Thoracic aorta (tissue), 2 donors: ENCODE measurements around the gene RGS11. TPM values are rescaled to one million over a fixed set of nuclear protein-coding genes. Genes with fewer than 3 reads are reported as not detected.

Experiments
- ATAC-seq: fragments of 150-250 bp; one replicate; pipeline ENCODE4 v1.8.0; 2017; ENCODE audit warnings: low read depth; ENCODE audit not compliant: insufficient number of reproducible peaks, low FRiP score
- DNase-seq: peaks from one replicate; pipeline ENCODE4 v3.0.0-alpha.2; 2020; ENCODE audit warnings: low spot score
- H3K27ac ChIP-seq, 2 donors: fragments of 200-600 bp; sonication (generic); 1 replicate in 1 of 2; 2 replicates in 1 of 2; pipeline ENCODE4 v1.5.1; 2016; ENCODE audit warnings: mild to moderate bottlenecking in 2 of 2, moderate library complexity in 2 of 2
- H3K27me3 ChIP-seq: fragments of 200-600 bp; sonication (generic); replicated peaks from 2 replicates; pipeline ENCODE4 v1.6.0; 2016; ENCODE audit warnings: mild to moderate bottlenecking; ENCODE audit not compliant: insufficient read depth
- H3K36me3 ChIP-seq: fragments of 200-600 bp; sonication (generic); one replicate; pipeline ENCODE4 v1.5.1; 2016
- H3K4me1 ChIP-seq, 2 donors: fragments of 200-600 bp; sonication (generic); 1 replicate in 1 of 2; 2 replicates in 1 of 2; pipeline versions ENCODE4 v1.5.1 to v1.6.0; 2016; ENCODE audit warnings: low read depth in 2 of 2, mild to moderate bottlenecking in 1 of 2; ENCODE audit not compliant: control insufficient read depth in 1 of 2
- H3K4me3 ChIP-seq: fragments of 200-600 bp; sonication (generic); 2 replicates; pipeline ENCODE4 v1.5.1; 2016; ENCODE audit warnings: mild to moderate bottlenecking
- H3K9me3 ChIP-seq: fragments of 200-600 bp; sonication (generic); 2 replicates; pipeline ENCODE4 v1.5.1; 2016
- CTCF ChIP-seq: fragments of 200-600 bp; sonication (generic); IDR thresholded peaks from one replicate; pipeline ENCODE4 v1.5.1; 2019; ENCODE audit warnings: antibody characterized with exemption
- total RNA-seq, 2 donors: library from RNA; depleted of rRNA; stranded (reverse); fragments of >200 nt; gene quantifications; one replicate each; pipeline versions ENCODE4 v1.1.0 to v1.2.3, GENCODE V29; 2016

Gene RGS11
- total RNA-seq, 2 donors from 2014 or later: 16.8 to 19.4 TPM

DNA sequence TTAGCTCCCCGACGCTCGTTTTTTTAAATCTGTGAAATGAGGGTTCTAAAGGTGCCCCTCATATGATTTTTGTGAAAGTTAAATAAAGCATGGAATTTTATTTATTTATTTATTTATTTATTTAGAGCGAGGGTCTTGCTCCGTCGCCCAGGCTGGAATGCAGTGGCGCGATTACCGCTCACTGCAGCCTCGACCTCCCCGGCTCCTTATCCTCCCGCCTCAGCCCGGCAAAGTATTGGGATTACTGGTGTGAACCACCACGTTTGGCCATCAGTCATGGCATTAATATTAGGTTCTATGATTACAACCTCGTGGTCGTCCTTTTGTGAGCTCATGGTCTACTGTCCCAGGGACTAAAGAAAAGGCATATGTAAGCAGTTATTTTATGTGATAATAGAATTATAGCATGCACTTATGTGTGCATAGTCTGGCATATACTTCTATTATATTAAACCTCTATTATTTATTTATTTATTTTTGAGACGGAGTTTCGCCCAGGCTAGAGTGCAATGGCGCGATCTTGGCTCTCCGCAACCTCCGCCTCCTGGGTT lies 45.9 kb downstream of the RGS11 start:
- no peak for TF ChIP-seq CTCF
- Histone ChIP-seq H3K27me3 (no peaks in the 10 kb centered on the region), H3K9me3 (no peaks in the 10 kb centered on the region), H3K4me1 (peaks cover 10 to 17% of the 10 kb centered on the region in 2 donors), H3K4me3 (peak overlapping the region; percentile 91), H3K36me3 (peaks cover 19% of the 10 kb centered on the region), H3K27ac (peak overlapping the region; percentile 94 to 96)
- DNase-seq: no peak
- ATAC-seq: no peak

- H3K4me1 ChIP-seq: peaks cover 10 to 17% of the 10 kb centered on the region in 2 donors
- peaks cover 26% of the 10 kb centered on the region for H3K36me3 ChIP-seq
- H3K4me3 ChIP-seq: peak within 1 kb of the TSS; percentile 91
- DNase-seq (peak; percentile 43), ATAC-seq (peak; percentile 64)
- H3K27me3 ChIP-seq: no peaks in the 10 kb centered on the region
- no peak for TF ChIP-seq CTCF
- no peaks in the 10 kb centered on the region for H3K9me3 ChIP-seq
- peak within 1 kb of the TSS; percentile 94 to 96 for H3K27ac ChIP-seq
These were observed 46.7 kb downstream of the RGS11 start, which contains the start of gene LUC7L for GRCh38 chr16:228852-229730. Gene LUC7L (minus strand): TSS chr16:229449. CDS start chr16:229339, 110 bp downstream.

GRCh38 chr16:228151-228851 lies 47.4 kb downstream of the RGS11 start:
- Histone ChIP-seq H3K4me1 (peaks cover 10 to 17% of the 10 kb centered on the region in 2 donors), H3K36me3 (peaks cover 32% of the 10 kb centered on the region), H3K4me3 (peak overlapping the region; percentile 91), H3K27ac (peak overlapping the region; percentile 94 to 96), H3K9me3 (no peaks in the 10 kb centered on the region), H3K27me3 (no peaks in the 10 kb centered on the region)
- ATAC-seq (no peak), DNase-seq (no peak)
- TF ChIP-seq CTCF: no peak

DNA sequence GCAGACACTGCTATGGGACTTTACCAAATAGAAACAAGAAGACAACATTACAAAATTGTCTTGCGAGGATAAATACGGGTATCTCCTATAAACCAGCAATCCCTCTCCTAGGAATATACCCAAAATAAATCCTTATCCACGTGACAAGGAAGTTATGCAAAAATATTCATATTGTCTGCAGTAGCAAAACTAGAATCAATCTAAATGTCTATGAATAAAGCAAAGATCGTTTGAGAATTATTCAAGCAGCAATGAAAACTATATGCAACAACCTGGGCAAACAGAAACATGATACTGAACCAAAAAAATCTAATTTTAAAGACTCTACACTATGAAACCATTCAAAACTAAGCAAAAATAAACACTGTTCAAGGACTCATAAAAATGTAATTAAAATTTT lies 55.7 kb downstream of the RGS11 start:
- Histone ChIP-seq H3K27me3 (no peaks in the 10 kb centered on the region), H3K27ac (no peak overlapping the region), H3K4me1 (no peaks in the 10 kb centered on the region), H3K36me3 (peaks cover 64% of the 10 kb centered on the region), H3K4me3 (no peak overlapping the region), H3K9me3 (no peaks in the 10 kb centered on the region)
- no peak for DNase-seq
- ATAC-seq: no peak
- no peak for TF ChIP-seq CTCF

Other genes starting within 250 kb of the RGS11 start
- 1 to 10 TPM in 1 of 2 donors, not detected in 1; 1.4 TPM for gene POLR3K, start 222.3 kb downstream of the RGS11 start, total RNA-seq
- gene SNRNP25, start 222.1 kb downstream of the RGS11 start, total RNA-seq: 10 to 100 TPM in 1 of 2 donors, 1 to 10 TPM in 1; 6.1 to 16.4 TPM
- 100 to 1,000 TPM; 109 to 138 TPM for gene RHBDF1, start 203.3 kb downstream of the RGS11 start, total RNA-seq
- 100 to 1,000 TPM in 1 of 2 donors, 10 to 100 TPM in 1; 93.1 to 202 TPM for gene MPG, start 197.7 kb downstream of the RGS11 start, total RNA-seq
- 10 to 100 TPM; 22.0 to 35.7 TPM for gene NPRL3, start 137.3 kb downstream of the RGS11 start, total RNA-seq
- gene HBZ, start 123.3 kb downstream of the RGS11 start, total RNA-seq: not detected
- not detected for gene HBM, start 110.0 kb downstream of the RGS11 start, total RNA-seq
- gene HBA2, start 103.1 kb downstream of the RGS11 start, total RNA-seq: 100 to 1,000 TPM in 1 of 2 donors, 10 to 100 TPM in 1; 47.9 to 433 TPM
- 100 to 1,000 TPM in 1 of 2 donors, not detected in 1; 174 TPM for gene HBA1, start 99.3 kb downstream of the RGS11 start, total RNA-seq
- gene HBQ1, start 95.5 kb downstream of the RGS11 start, total RNA-seq: not detected
- 100 to 1,000 TPM; 101 to 171 TPM for gene LUC7L, start 46.5 kb downstream of the RGS11 start, total RNA-seq
- 100 to 1,000 TPM in 1 of 2 donors, 10 to 100 TPM in 1; 51.7 to 141 TPM for gene FAM234A, start 41.1 kb downstream of the RGS11 start, total RNA-seq
- not detected for gene ARHGDIG, start 4.6 kb upstream of the RGS11 start, total RNA-seq
- 1 to 10 TPM in 1 of 2 donors, under 1 TPM in 1; 0.81 to 3.2 TPM for gene PDIA2, start 7.2 kb upstream of the RGS11 start, total RNA-seq
- gene AXIN1, start 76.8 kb upstream of the RGS11 start, total RNA-seq: 10 to 100 TPM; 20.0 to 27.2 TPM
- gene MRPL28, start 94.6 kb upstream of the RGS11 start, total RNA-seq: 10 to 100 TPM; 33.2 to 59.2 TPM
- 10 to 100 TPM; 38.7 to 55.4 TPM for gene PGAP6, start 106.0 kb upstream of the RGS11 start, total RNA-seq
- gene NME4, start 121.3 kb upstream of the RGS11 start, total RNA-seq: 10 to 100 TPM; 68.7 to 91.2 TPM
- gene DECR2, start 125.9 kb upstream of the RGS11 start, total RNA-seq: 10 to 100 TPM; 24.1 to 25.6 TPM
- 10 to 100 TPM; 70.1 to 71.1 TPM for gene RAB11FIP3, start 149.7 kb upstream of the RGS11 start, total RNA-seq